PFSK-1 (cell line): Measurements from ENCODE around the gene FXYD1.

Experiments used
- POLR2AphosphoS5 ChIP-seq: IDR thresholded peaks from 2 replicates; pipeline ENCODE4 v1.6.1; 2012; ENCODE audit warnings: low read depth, mild to moderate bottlenecking, control low read depth, low read length, moderate library complexity
- TAF1 ChIP-seq: IDR thresholded peaks from 2 replicates; pipeline ENCODE4 v1.6.1; 2012; ENCODE audit warnings: low read length, control low read depth, borderline replicate concordance; ENCODE audit not compliant: insufficient read depth

DNA sequence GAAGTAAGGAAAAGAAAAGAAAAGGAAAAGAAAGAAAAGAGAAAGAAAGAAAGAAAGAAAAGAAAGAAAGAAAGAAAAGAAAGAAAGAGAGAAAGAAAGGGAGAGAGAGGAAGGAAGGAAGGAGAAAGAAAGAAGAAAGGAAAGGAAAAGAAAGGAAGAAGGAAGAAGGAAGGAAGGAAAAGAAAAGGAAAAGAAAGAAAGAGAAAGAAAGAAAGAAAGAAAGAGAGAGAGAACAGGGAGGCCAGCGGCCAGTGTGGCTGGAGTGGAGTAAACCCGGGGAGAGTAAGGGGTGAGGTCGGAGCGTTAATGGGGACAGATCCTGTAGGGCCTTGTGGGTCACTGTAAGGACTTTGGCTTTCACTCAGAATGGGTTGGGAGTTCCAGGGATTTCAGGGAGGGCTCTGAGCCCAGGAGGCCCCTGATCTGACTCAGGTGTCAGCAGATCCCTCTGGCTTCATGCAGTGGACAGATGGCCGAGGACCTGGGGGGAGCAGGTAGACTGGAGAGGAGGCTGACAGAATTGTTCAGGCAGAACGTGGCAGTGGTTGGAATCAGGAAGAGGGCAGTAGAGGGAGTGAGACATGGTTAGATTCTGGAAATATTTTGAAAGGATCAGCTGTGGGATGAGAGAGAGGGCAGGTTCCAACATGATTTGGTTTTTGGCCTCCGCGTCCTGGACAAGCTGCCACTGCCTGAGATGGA lies 42.8 kb upstream of the FXYD1 start:
- TF ChIP-seq POLR2AphosphoS5 (no peak), TAF1 (no peak)
